ENCODE measurements around the gene AASDH.

AASDH gene

DNA sequence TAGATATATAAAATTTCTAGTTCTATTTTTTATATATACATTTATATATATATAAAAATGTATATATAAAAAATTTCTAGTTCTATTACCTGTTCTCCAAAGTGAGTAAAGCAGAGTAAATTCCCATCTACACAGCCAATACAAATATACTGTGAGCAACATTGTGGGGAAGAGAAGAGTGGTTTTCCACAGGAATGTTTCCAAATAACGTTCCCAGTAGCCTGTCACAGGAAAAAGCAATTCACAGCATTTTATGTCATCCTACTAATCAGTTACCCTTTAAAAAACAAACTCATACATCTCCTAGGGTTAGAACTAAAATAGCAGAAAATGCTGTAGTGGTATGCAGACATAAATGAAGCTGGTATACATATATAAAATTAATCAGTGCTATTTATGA is 44.5 kb downstream of the AASDH start:
- peaks cover 3 to 17% (median 8%) of the 10 kb centered on the region in 4 experiments for H3K36me3 ChIP-seq (ENCODE audit: control insufficient read depth in 4 of 4, insufficient read depth in 4 of 4, low read length in 3 of 4)
- no peak for DNase-seq
- H3K27ac ChIP-seq (ENCODE audit: insufficient read depth in 1 of 2, low read depth in 1 of 2, low read length in 2 of 2, poor library complexity in 1 of 2, severe bottlenecking in 2 of 2): no peak overlapping the region
- POLR2A ChIA-PET: no interaction called here
- no peak overlapping the region for H3K4me3 ChIP-seq (ENCODE audit: control insufficient read depth in 1 of 7, extremely low read depth in 1 of 7, insufficient read depth in 4 of 7, low read depth in 2 of 7, low read length in 6 of 7)
- no CpG with 5 or more reads among the region's 1 CpG for WGBS (ENCODE audit: insufficient coverage)
- no peaks in the 10 kb centered on the region for H3K4me1 ChIP-seq (ENCODE audit: control extremely low read depth in 1 of 4, control insufficient read depth in 4 of 4, insufficient read depth in 4 of 4, low read length in 3 of 4)
- peaks cover 0 to 2% (median 0%) of the 10 kb centered on the region in 5 experiments for H3K9me3 ChIP-seq (ENCODE audit: control extremely low read depth in 1 of 5, control insufficient read depth in 4 of 5, insufficient read depth in 2 of 5, low read depth in 1 of 5, low read length in 4 of 5)
- CTCF ChIA-PET: no interaction called here
- no peaks in the 10 kb centered on the region for H3K27me3 ChIP-seq (replicated peaks in 2 of 5; ENCODE audit: control insufficient read depth in 4 of 5, insufficient read depth in 5 of 5, low read length in 4 of 5)

DNA sequence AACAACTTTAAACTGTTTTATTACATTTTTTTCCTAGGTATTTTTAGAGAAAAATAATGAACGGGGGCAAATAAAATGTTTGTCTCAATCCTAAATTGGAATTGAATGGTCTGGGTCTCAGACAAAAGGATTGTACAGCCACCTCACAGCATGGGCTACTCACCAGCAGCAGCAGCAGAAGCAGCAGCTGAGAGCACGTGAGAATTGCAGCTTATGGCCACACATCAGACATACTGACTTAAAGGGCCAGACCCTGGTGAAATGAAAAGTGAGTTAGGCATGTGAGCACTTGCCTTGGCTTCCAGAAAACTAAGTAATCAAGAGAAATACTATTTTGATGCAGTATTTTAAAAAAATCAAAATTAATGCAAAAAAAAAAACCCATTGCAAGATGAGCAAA is 56.6 kb downstream of the AASDH start:
- 100% methylated on average over 1 of the region's 2 CpGs for WGBS (ENCODE audit: insufficient coverage)
- H3K27me3 ChIP-seq (replicated peaks in 2 of 5; ENCODE audit: control insufficient read depth in 4 of 5, insufficient read depth in 5 of 5, low read length in 4 of 5): no peaks in the 10 kb centered on the region
- no peak overlapping the region for H3K4me3 ChIP-seq (ENCODE audit: control insufficient read depth in 1 of 7, extremely low read depth in 1 of 7, insufficient read depth in 4 of 7, low read depth in 2 of 7, low read length in 6 of 7)
- no peaks in the 10 kb centered on the region for H3K9me3 ChIP-seq (ENCODE audit: control extremely low read depth in 1 of 5, control insufficient read depth in 4 of 5, insufficient read depth in 2 of 5, low read depth in 1 of 5, low read length in 4 of 5)
- ChIA-PET CTCF (no interaction called here), POLR2A (no interaction called here)
- DNase-seq: no peak
- no peak overlapping the region for H3K27ac ChIP-seq (ENCODE audit: insufficient read depth in 1 of 2, low read depth in 1 of 2, low read length in 2 of 2, poor library complexity in 1 of 2, severe bottlenecking in 2 of 2)
- no peaks in the 10 kb centered on the region for H3K4me1 ChIP-seq (ENCODE audit: control extremely low read depth in 1 of 4, control insufficient read depth in 4 of 4, insufficient read depth in 4 of 4, low read length in 3 of 4)
- H3K36me3 ChIP-seq (ENCODE audit: control insufficient read depth in 4 of 4, insufficient read depth in 4 of 4, low read length in 3 of 4): peaks cover 0 to 39% (median 23%) of the 10 kb centered on the region in 4 experiments

DNA sequence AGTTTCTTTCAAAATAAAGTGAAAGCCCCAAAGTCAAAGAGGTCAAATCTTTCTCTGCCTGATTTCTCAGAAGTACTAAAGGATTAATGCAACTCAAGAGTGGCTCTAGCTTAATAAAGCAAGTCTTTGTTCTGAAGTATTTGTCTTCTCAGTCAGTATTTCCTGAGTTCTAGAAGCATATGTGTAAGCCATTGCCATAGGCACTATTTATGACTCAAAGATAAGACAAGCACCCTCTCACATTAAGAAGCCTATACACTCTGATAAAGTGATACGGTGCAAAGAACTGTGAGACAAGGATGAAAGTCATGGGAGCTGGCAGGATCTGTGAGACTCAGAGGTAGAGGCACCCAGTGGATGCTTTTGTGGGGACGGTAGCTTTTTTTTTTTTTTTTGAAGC is 60.9 kb downstream of the AASDH start:
- Histone ChIP-seq H3K27me3 (replicated peaks in 2 of 5; ENCODE audit: control insufficient read depth in 4 of 5, insufficient read depth in 5 of 5, low read length in 4 of 5) (no peaks in the 10 kb centered on the region), H3K4me3 (ENCODE audit: control insufficient read depth in 1 of 7, extremely low read depth in 1 of 7, insufficient read depth in 4 of 7, low read depth in 2 of 7, low read length in 6 of 7) (no peak overlapping the region), H3K4me1 (ENCODE audit: control extremely low read depth in 1 of 4, control insufficient read depth in 4 of 4, insufficient read depth in 4 of 4, low read length in 3 of 4) (no peaks in the 10 kb centered on the region), H3K27ac (ENCODE audit: insufficient read depth in 1 of 2, low read depth in 1 of 2, low read length in 2 of 2, poor library complexity in 1 of 2, severe bottlenecking in 2 of 2) (no peak overlapping the region), H3K9me3 (ENCODE audit: control extremely low read depth in 1 of 5, control insufficient read depth in 4 of 5, insufficient read depth in 2 of 5, low read depth in 1 of 5, low read length in 4 of 5) (no peaks in the 10 kb centered on the region), H3K36me3 (ENCODE audit: control insufficient read depth in 4 of 4, insufficient read depth in 4 of 4, low read length in 3 of 4) (peaks cover 2 to 65% (median 38%) of the 10 kb centered on the region in 4 experiments)
- ChIA-PET CTCF (interaction anchor here (1.2 kb wide), 1 partner anchor 78 kb away, joined by 3 read pairs; no protein-coding TSS in a partner anchor), POLR2A (no interaction called here)
- no peak for DNase-seq
- WGBS (ENCODE audit: insufficient coverage): 100% methylated on average over 1 of the region's 2 CpGs

DNA sequence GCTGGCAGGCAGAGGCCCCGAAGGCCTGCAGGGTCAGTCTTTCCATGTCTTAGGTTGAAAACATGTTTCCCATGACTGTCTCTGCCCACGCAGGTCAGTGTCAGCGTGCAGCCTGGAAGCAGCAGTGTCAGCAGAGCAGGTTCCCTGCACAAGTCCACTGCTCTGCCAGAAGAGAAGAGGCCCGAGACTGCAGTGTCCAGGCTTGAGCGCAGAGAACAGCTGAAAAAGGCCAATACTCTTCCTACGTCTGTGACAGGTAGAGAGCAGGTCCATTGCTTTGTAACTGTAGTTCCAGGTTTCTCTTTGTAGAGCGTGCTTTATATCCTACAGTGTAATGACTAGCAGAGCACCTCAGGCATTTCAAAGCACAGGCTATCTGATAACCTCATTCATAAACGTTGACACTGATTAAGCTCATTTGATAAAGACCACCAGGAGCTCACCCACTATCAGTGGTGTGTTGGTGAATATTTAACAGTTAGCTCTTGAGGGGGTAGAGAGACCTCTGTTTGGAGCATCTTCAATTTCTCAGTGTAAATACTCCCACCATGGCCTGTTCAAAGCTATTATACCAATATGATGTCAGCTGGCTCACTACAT is 63.2 kb downstream of the AASDH start:
- WGBS (ENCODE audit: insufficient coverage): 97% methylated on average over 8 of the region's 8 CpGs
- no peak overlapping the region for H3K27ac ChIP-seq (ENCODE audit: insufficient read depth in 1 of 2, low read depth in 1 of 2, low read length in 2 of 2, poor library complexity in 1 of 2, severe bottlenecking in 2 of 2)
- ChIA-PET CTCF (no interaction called here), POLR2A (no interaction called here)
- no peak overlapping the region for H3K4me3 ChIP-seq (ENCODE audit: control insufficient read depth in 1 of 7, extremely low read depth in 1 of 7, insufficient read depth in 4 of 7, low read depth in 2 of 7, low read length in 6 of 7)
- H3K9me3 ChIP-seq (ENCODE audit: control extremely low read depth in 1 of 5, control insufficient read depth in 4 of 5, insufficient read depth in 2 of 5, low read depth in 1 of 5, low read length in 4 of 5): no peaks in the 10 kb centered on the region
- no peaks in the 10 kb centered on the region for H3K27me3 ChIP-seq (replicated peaks in 2 of 5; ENCODE audit: control insufficient read depth in 4 of 5, insufficient read depth in 5 of 5, low read length in 4 of 5)
- H3K36me3 ChIP-seq (ENCODE audit: control insufficient read depth in 4 of 4, insufficient read depth in 4 of 4, low read length in 3 of 4): peaks cover 2 to 62% (median 38%) of the 10 kb centered on the region in 4 experiments
- H3K4me1 ChIP-seq (ENCODE audit: control extremely low read depth in 1 of 4, control insufficient read depth in 4 of 4, insufficient read depth in 4 of 4, low read length in 3 of 4): no peaks in the 10 kb centered on the region
- DNase-seq: no peak

DNA sequence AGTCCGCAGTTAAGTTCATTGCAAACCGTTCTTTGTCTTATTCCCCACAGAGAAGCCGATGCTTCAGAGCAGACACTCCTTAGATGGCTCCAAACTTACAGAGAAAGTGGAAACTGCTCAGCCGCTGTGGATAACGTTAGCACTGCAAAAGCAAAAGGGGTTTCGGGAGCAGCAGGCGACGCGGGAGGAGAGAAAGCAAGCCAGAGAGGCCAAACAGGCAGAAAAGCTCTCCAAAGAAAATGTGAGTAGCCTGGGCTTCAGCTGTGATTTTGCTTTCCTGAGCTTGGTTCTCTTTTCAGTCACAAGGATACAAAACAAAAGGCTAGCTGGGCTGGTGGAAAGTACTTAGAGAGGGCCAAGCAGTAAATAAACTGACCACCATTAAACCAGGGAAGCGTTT is 64.0 kb downstream of the AASDH start:
- peaks cover 2 to 62% (median 38%) of the 10 kb centered on the region in 4 experiments for H3K36me3 ChIP-seq (ENCODE audit: control insufficient read depth in 4 of 4, insufficient read depth in 4 of 4, low read length in 3 of 4)
- H3K9me3 ChIP-seq (ENCODE audit: control extremely low read depth in 1 of 5, control insufficient read depth in 4 of 5, insufficient read depth in 2 of 5, low read depth in 1 of 5, low read length in 4 of 5): no peaks in the 10 kb centered on the region
- H3K27me3 ChIP-seq (replicated peaks in 2 of 5; ENCODE audit: control insufficient read depth in 4 of 5, insufficient read depth in 5 of 5, low read length in 4 of 5): no peaks in the 10 kb centered on the region
- H3K4me1 ChIP-seq (ENCODE audit: control extremely low read depth in 1 of 4, control insufficient read depth in 4 of 4, insufficient read depth in 4 of 4, low read length in 3 of 4): no peaks in the 10 kb centered on the region
- CTCF ChIA-PET: no interaction called here
- POLR2A ChIA-PET: no interaction called here
- H3K27ac ChIP-seq (ENCODE audit: insufficient read depth in 1 of 2, low read depth in 1 of 2, low read length in 2 of 2, poor library complexity in 1 of 2, severe bottlenecking in 2 of 2): no peak overlapping the region
- WGBS (ENCODE audit: insufficient coverage): 88% methylated on average over 8 of the region's 10 CpGs
- H3K4me3 ChIP-seq (ENCODE audit: control insufficient read depth in 1 of 7, extremely low read depth in 1 of 7, insufficient read depth in 4 of 7, low read depth in 2 of 7, low read length in 6 of 7): no peak overlapping the region
- no peak for DNase-seq

DNA sequence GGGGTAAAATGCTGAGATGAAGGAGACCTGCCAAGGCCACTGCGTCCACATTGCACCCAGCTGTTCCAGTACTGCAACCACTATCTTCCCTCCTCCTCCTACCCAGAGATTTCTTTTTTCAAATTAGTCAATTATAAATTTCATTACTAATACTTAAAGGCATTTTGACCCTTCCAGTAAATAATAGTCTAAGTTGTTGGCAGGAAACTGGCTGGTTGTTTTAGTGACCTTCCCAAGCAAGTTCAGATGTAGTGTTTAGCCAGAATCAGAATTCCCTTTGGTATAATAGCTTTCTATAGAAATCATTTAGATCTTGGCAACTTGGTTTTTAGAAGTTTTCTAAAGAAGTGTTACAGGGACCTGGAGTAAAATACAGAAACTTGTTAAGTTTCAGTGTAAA is 66.0 kb downstream of the AASDH start:
- no peak for DNase-seq
- CTCF ChIA-PET: no interaction called here

DNA sequence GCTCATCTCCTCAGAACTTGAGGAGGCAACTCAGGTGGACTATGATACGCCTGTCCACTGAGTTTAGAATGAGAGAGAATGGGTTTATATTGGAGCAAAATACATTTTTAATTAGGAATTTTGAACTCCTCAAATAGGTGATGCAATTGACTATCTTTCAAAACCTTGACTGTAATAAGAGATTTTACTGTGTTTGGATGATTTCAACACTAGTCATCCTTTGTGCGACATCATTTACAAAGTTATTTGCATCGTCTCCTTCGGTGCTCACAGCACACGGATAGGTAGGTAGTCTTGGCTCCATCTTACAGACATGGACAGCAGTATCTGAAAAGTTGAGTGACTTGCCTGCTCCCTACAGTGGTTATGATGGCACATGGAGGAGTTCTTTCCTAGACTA is 67.0 kb downstream of the AASDH start:
- no peaks in the 10 kb centered on the region for H3K4me1 ChIP-seq (ENCODE audit: control extremely low read depth in 1 of 4, control insufficient read depth in 4 of 4, insufficient read depth in 4 of 4, low read length in 3 of 4)
- peaks cover 5 to 58% (median 34%) of the 10 kb centered on the region in 4 experiments for H3K36me3 ChIP-seq (ENCODE audit: control insufficient read depth in 4 of 4, insufficient read depth in 4 of 4, low read length in 3 of 4)
- no peak overlapping the region for H3K4me3 ChIP-seq (ENCODE audit: control insufficient read depth in 1 of 7, extremely low read depth in 1 of 7, insufficient read depth in 4 of 7, low read depth in 2 of 7, low read length in 6 of 7)
- ChIA-PET POLR2A (no interaction called here), CTCF (no interaction called here)
- H3K9me3 ChIP-seq (ENCODE audit: control extremely low read depth in 1 of 5, control insufficient read depth in 4 of 5, insufficient read depth in 2 of 5, low read depth in 1 of 5, low read length in 4 of 5): no peaks in the 10 kb centered on the region
- no peak for DNase-seq
- WGBS (ENCODE audit: insufficient coverage): 94% methylated on average over 4 of the region's 5 CpGs
- no peaks in the 10 kb centered on the region for H3K27me3 ChIP-seq (replicated peaks in 2 of 5; ENCODE audit: control insufficient read depth in 4 of 5, insufficient read depth in 5 of 5, low read length in 4 of 5)
- no peak overlapping the region for H3K27ac ChIP-seq (ENCODE audit: insufficient read depth in 1 of 2, low read depth in 1 of 2, low read length in 2 of 2, poor library complexity in 1 of 2, severe bottlenecking in 2 of 2)

More for the DNA sequence above, 66.0 kb downstream of the AASDH start:
- WGBS (ENCODE audit: insufficient coverage): no CpG with 5 or more reads among the region's 1 CpG
- Histone ChIP-seq H3K27ac (ENCODE audit: insufficient read depth in 1 of 2, low read depth in 1 of 2, low read length in 2 of 2, poor library complexity in 1 of 2, severe bottlenecking in 2 of 2) (no peak overlapping the region), H3K27me3 (replicated peaks in 2 of 5; ENCODE audit: control insufficient read depth in 4 of 5, insufficient read depth in 5 of 5, low read length in 4 of 5) (no peaks in the 10 kb centered on the region), H3K4me1 (ENCODE audit: control extremely low read depth in 1 of 4, control insufficient read depth in 4 of 4, insufficient read depth in 4 of 4, low read length in 3 of 4) (no peaks in the 10 kb centered on the region), H3K36me3 (ENCODE audit: control insufficient read depth in 4 of 4, insufficient read depth in 4 of 4, low read length in 3 of 4) (peaks cover 5 to 56% (median 29%) of the 10 kb centered on the region in 4 experiments), H3K4me3 (ENCODE audit: control insufficient read depth in 1 of 7, extremely low read depth in 1 of 7, insufficient read depth in 4 of 7, low read depth in 2 of 7, low read length in 6 of 7) (no peak overlapping the region), H3K9me3 (ENCODE audit: control extremely low read depth in 1 of 5, control insufficient read depth in 4 of 5, insufficient read depth in 2 of 5, low read depth in 1 of 5, low read length in 4 of 5) (no peaks in the 10 kb centered on the region)
- POLR2A ChIA-PET: no interaction called here
